ENCODE measurements around the gene OPA1. TPM values are rescaled to one million over a fixed set of nuclear protein-coding genes. Genes with fewer than 3 reads are reported as not detected.
A peak's percentile ranks its signal among the peaks of the same experiment; 100 is the strongest.
"Not testable (repeated sequence)": the region's sequence is repeated elsewhere in the genome, so short reads cannot be mapped to it uniquely, and the experiment has no call there.

OPA1 gene
- total and polyA plus RNA-seq, 9 donors, result 30.5 to 61.5 (median 37.9) TPM

DNA sequence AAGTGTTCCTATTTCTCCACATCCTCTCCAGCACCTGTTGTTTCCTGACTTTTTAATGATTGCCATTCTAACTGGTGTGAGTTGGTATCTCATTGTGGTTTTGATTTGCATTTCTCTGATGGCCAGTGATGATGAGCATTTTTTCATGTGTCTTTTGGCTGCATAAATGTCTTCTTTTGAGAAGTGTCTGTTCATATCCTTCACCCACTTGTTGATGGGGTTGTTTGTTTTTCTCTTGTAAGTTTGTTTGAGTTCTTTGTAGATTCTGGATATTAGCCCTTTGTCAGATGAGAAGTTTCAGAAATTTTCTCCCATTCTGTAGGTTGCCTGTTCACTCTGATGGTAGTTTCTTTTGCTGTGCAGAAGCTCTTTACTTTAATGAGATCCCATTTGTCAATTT is 13.9 kb downstream of the OPA1 start:
- H3K4me1 ChIP-seq (ENCODE audit: control insufficient read depth, insufficient read depth, low read length); H3K9me3 ChIP-seq (replicated peaks; ENCODE audit: control insufficient read depth, low read depth, low read length); H3K27me3 ChIP-seq (ENCODE audit: control insufficient read depth, insufficient read depth, low read length); H3K36me3 ChIP-seq (ENCODE audit: control insufficient read depth, insufficient read depth, low read length); H3K27ac ChIP-seq (ENCODE audit: low read length); H3K4me3 ChIP-seq (ENCODE audit: low read length); DNase-seq: not testable (repeated sequence)

- H3K9me3 ChIP-seq (replicated peaks; ENCODE audit: control insufficient read depth, low read depth, low read length), result peaks cover 15% of the 10 kb centered on the region
- not testable (repeated sequence) for H3K36me3 ChIP-seq (ENCODE audit: control insufficient read depth, insufficient read depth, low read length); H3K4me3 ChIP-seq (ENCODE audit: low read length); DNase-seq; H3K4me1 ChIP-seq (ENCODE audit: control insufficient read depth, insufficient read depth, low read length); H3K27ac ChIP-seq (ENCODE audit: low read length); H3K27me3 ChIP-seq (ENCODE audit: control insufficient read depth, insufficient read depth, low read length)
- 86% methylated on average over 5 of the region's 11 CpGs for WGBS (ENCODE audit: insufficient coverage)
Observed at GRCh38 chr3:193610516-193610915, 17.5 kb downstream of the OPA1 start.

DNA sequence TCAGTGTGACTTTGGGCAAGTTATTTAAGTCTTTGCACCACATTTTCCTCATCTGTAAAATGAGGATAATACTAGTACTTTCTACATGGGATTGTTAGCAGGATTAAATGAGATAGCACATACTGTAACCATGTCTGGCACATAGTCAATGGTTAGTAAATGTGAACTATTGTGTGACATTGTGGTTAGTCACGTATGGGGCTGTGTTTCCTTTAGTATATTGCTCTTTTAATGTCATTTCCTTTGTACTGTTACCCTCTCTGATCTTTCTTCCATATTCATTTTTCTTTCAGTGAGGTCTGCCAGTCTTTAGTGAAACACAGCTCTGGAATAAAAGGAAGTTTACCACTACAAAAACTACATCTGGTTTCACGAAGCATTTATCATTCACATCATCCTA is 21.4 kb downstream of the OPA1 start:
- DNase-seq, result no peak
- H3K27me3 ChIP-seq (ENCODE audit: control insufficient read depth, insufficient read depth, low read length), result no peaks in the 10 kb centered on the region
- H3K27ac ChIP-seq (ENCODE audit: low read length), result no peak overlapping the region
- peaks cover 16% of the 10 kb centered on the region for H3K36me3 ChIP-seq (ENCODE audit: control insufficient read depth, insufficient read depth, low read length)
- no peaks in the 10 kb centered on the region for H3K4me1 ChIP-seq (ENCODE audit: control insufficient read depth, insufficient read depth, low read length)
- 100% methylated on average over 1 of the region's 2 CpGs for WGBS (ENCODE audit: insufficient coverage)
- no peak overlapping the region for H3K4me3 ChIP-seq (ENCODE audit: low read length)
- peaks cover 15% of the 10 kb centered on the region for H3K9me3 ChIP-seq (replicated peaks; ENCODE audit: control insufficient read depth, low read depth, low read length)

DNA sequence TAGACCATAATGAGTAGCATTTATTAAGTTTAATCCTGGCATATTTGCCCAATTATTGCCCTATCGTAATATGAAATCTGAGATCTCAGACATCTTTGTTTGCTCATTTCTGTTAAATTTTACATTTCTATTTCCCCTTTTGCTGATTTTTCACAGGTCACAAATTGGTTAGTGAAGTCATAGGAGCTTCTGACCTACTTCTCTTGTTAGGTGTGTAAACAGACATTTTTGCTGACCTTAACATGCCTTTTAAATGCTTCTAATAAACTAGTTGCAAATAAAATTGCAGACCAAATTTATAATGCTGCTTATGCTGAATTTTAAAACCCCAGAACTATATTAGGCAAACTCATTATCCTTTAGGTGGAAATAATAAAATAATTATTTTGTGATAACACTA is 24.6 kb downstream of the OPA1 start:
- WGBS (ENCODE audit: insufficient coverage), result no CpG with 5 or more reads among the region's 1 CpG
- Histone ChIP-seq H3K4me1 (ENCODE audit: control insufficient read depth, insufficient read depth, low read length) (no peaks in the 10 kb centered on the region), H3K4me3 (ENCODE audit: low read length) (no peak overlapping the region), H3K9me3 (replicated peaks; ENCODE audit: control insufficient read depth, low read depth, low read length) (peaks cover 8% of the 10 kb centered on the region), H3K27me3 (ENCODE audit: control insufficient read depth, insufficient read depth, low read length) (no peaks in the 10 kb centered on the region), H3K27ac (ENCODE audit: low read length) (no peak overlapping the region), H3K36me3 (ENCODE audit: control insufficient read depth, insufficient read depth, low read length) (peaks cover 19% of the 10 kb centered on the region)
- DNase-seq, result no peak

GRCh38 chr3:193620057-193620456 is 27.0 kb downstream of the OPA1 start:
- Histone ChIP-seq H3K27ac (ENCODE audit: low read length) (no peak overlapping the region), H3K4me3 (ENCODE audit: low read length) (no peak overlapping the region), H3K4me1 (ENCODE audit: control insufficient read depth, insufficient read depth, low read length) (no peaks in the 10 kb centered on the region), H3K27me3 (ENCODE audit: control insufficient read depth, insufficient read depth, low read length) (no peaks in the 10 kb centered on the region), H3K9me3 (replicated peaks; ENCODE audit: control insufficient read depth, low read depth, low read length) (no peaks in the 10 kb centered on the region), H3K36me3 (ENCODE audit: control insufficient read depth, insufficient read depth, low read length) (peaks cover 15% of the 10 kb centered on the region)
- DNase-seq, result no peak
- no CpG with 5 or more reads among the region's 1 CpG for WGBS (ENCODE audit: insufficient coverage)

DNA sequence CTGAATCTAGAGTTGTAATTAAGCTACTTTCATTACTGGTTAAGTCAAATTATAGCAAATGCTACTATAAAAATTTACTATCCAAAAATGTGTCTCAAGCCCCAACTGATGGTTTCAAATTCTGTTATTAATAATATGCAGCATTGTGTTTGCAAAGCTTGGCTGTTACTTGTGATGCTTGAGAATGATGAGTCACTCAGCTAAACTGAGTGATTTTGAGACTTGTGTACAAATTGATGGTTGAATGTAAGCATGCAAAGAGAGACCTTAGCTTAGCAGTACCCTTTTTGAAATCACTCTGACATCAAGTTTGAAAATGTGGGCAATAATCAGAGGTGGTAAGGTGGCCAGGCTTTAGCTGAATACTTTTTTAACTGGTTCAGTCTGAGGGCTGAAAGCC is 27.6 kb downstream of the OPA1 start:
- Histone ChIP-seq H3K27ac (ENCODE audit: low read length) (no peak overlapping the region), H3K4me3 (ENCODE audit: low read length) (no peak overlapping the region), H3K9me3 (replicated peaks; ENCODE audit: control insufficient read depth, low read depth, low read length) (no peaks in the 10 kb centered on the region), H3K4me1 (ENCODE audit: control insufficient read depth, insufficient read depth, low read length) (no peaks in the 10 kb centered on the region), H3K36me3 (ENCODE audit: control insufficient read depth, insufficient read depth, low read length) (peaks cover 12% of the 10 kb centered on the region), H3K27me3 (ENCODE audit: control insufficient read depth, insufficient read depth, low read length) (no peaks in the 10 kb centered on the region)
- DNase-seq, result no peak

GRCh38 chr3:193621127-193621526 is 28.1 kb downstream of the OPA1 start:
- WGBS (ENCODE audit: insufficient coverage), result 86% methylated on average over 2 of the region's 4 CpGs
- no peak for DNase-seq
- H3K27ac ChIP-seq (ENCODE audit: low read length), result no peak overlapping the region
- H3K9me3 ChIP-seq (replicated peaks; ENCODE audit: control insufficient read depth, low read depth, low read length), result no peaks in the 10 kb centered on the region
- no peak overlapping the region for H3K4me3 ChIP-seq (ENCODE audit: low read length)
- H3K4me1 ChIP-seq (ENCODE audit: control insufficient read depth, insufficient read depth, low read length), result no peaks in the 10 kb centered on the region
- peaks cover 13% of the 10 kb centered on the region for H3K36me3 ChIP-seq (ENCODE audit: control insufficient read depth, insufficient read depth, low read length)
- H3K27me3 ChIP-seq (ENCODE audit: control insufficient read depth, insufficient read depth, low read length), result no peaks in the 10 kb centered on the region

DNA sequence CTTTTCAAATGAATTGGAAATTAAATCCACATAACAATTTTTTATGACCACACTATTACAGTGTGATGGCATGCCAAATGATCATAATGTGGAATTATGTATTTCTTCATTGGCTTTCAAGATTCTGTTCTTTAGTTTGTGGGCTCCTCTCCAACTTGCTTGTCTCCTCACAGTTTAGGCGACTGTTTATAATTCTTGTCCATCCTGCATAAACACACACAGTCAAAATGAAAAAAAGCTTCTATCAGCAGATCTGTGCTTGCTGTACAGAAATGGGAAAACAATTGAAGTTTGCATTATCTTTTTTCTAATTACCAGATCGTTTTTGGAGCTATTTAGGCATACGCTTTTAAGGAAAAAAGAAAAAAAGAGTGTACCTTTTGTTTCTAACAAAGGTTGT is 37.0 kb downstream of the OPA1 start:
- Histone ChIP-seq H3K36me3 (ENCODE audit: control insufficient read depth, insufficient read depth, low read length) (peaks cover 12% of the 10 kb centered on the region), H3K27me3 (ENCODE audit: control insufficient read depth, insufficient read depth, low read length) (no peaks in the 10 kb centered on the region), H3K9me3 (replicated peaks; ENCODE audit: control insufficient read depth, low read depth, low read length) (no peaks in the 10 kb centered on the region), H3K4me1 (ENCODE audit: control insufficient read depth, insufficient read depth, low read length) (no peaks in the 10 kb centered on the region), H3K27ac (ENCODE audit: low read length) (no peak overlapping the region), H3K4me3 (ENCODE audit: low read length) (no peak overlapping the region)
- DNase-seq, result no peak
- WGBS (ENCODE audit: insufficient coverage), result no CpG with 5 or more reads among the region's 3 CpGs

GRCh38 chr3:193637831-193638230 is 44.8 kb downstream of the OPA1 start:
- 80% methylated on average over 3 of the region's 3 CpGs for WGBS (ENCODE audit: insufficient coverage)

GRCh38 chr3:193638833-193639232 is 45.8 kb downstream of the OPA1 start:
- 100% methylated on average over 2 of the region's 3 CpGs for WGBS (ENCODE audit: insufficient coverage)
- Histone ChIP-seq H3K9me3 (replicated peaks; ENCODE audit: control insufficient read depth, low read depth, low read length) (no peaks in the 10 kb centered on the region), H3K4me1 (ENCODE audit: control insufficient read depth, insufficient read depth, low read length) (no peaks in the 10 kb centered on the region), H3K27ac (ENCODE audit: low read length) (no peak overlapping the region), H3K36me3 (ENCODE audit: control insufficient read depth, insufficient read depth, low read length) (peaks cover 30% of the 10 kb centered on the region), H3K27me3 (ENCODE audit: control insufficient read depth, insufficient read depth, low read length) (no peaks in the 10 kb centered on the region), H3K4me3 (ENCODE audit: low read length) (no peak overlapping the region)
- no peak for DNase-seq

More at GRCh38 chr3:193637831-193638230, 44.8 kb downstream of the OPA1 start:
- no peak overlapping the region for H3K27ac ChIP-seq (ENCODE audit: low read length)
- no peak overlapping the region for H3K4me3 ChIP-seq (ENCODE audit: low read length)
- H3K9me3 ChIP-seq (replicated peaks; ENCODE audit: control insufficient read depth, low read depth, low read length), result no peaks in the 10 kb centered on the region
- H3K36me3 ChIP-seq (ENCODE audit: control insufficient read depth, insufficient read depth, low read length), result peaks cover 28% of the 10 kb centered on the region
- no peaks in the 10 kb centered on the region for H3K4me1 ChIP-seq (ENCODE audit: control insufficient read depth, insufficient read depth, low read length)
- no peak for DNase-seq
- H3K27me3 ChIP-seq (ENCODE audit: control insufficient read depth, insufficient read depth, low read length), result no peaks in the 10 kb centered on the region

DNA sequence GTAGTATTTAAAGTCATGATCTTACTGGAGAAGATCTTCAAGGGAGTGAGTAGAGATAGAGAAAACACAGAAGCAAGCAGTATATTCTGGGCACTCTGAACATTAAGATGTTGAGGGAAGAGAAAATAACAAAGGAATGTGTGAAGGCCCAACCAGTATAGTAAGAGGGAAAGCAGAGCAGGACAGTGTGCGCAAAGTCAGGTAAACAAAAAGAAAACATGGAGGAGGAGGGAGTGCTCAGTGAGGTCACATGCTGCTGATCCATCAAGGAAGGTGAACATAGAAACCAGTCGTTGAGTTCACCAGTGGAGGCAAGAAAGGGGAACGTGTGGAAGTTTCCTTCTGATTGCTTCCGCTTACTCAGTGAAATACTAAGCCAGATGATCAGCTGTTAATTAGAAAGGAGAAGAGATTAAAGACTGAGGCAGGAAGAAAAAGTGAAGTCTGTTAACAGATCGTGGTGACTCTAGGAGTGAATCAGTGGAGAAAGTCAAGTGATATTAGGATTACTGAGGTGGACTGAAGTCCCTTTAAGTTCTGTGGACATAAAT is 47.2 kb downstream of the OPA1 start:
- H3K4me1 ChIP-seq (ENCODE audit: control insufficient read depth, insufficient read depth, low read length), result no peaks in the 10 kb centered on the region
- H3K9me3 ChIP-seq (replicated peaks; ENCODE audit: control insufficient read depth, low read depth, low read length), result no peaks in the 10 kb centered on the region
- H3K27ac ChIP-seq (ENCODE audit: low read length), result no peak overlapping the region
- peaks cover 35% of the 10 kb centered on the region for H3K36me3 ChIP-seq (ENCODE audit: control insufficient read depth, insufficient read depth, low read length)
- peak; percentile 8 for DNase-seq
- 84% methylated on average over 5 of the region's 5 CpGs for WGBS (ENCODE audit: insufficient coverage)
- no peak overlapping the region for H3K4me3 ChIP-seq (ENCODE audit: low read length)
- no peaks in the 10 kb centered on the region for H3K27me3 ChIP-seq (ENCODE audit: control insufficient read depth, insufficient read depth, low read length)

All from muscle of leg (tissue), 11 donors.